GM23338 (cell line): ENCODE data around the gene RAP2B.

Experiments used
- CREB1 ChIP-seq: fragments of 250-450 bp; sonication (Bioruptor Pico); IDR thresholded peaks from 2 replicates; pipeline ENCODE4 v1.5.0; 2020; ENCODE audit warnings: low read depth, mild to moderate bottlenecking, moderate library complexity
- EZH2 ChIP-seq: fragments of 200-600 bp; sonication (generic); IDR thresholded peaks from one replicate; pipeline ENCODE4 v1.8.0; 2017; ENCODE audit warnings: antibody characterized with exemption, mild to moderate bottlenecking, low read depth; ENCODE audit not compliant: unreplicated experiment
- EZH2phosphoT487 ChIP-seq: fragments of 200-600 bp; sonication (generic); IDR thresholded peaks from one replicate; pipeline ENCODE4 v1.8.1; 2018; ENCODE audit warnings: antibody characterized with exemption; ENCODE audit not compliant: unreplicated experiment
- JUNB ChIP-seq: IDR thresholded peaks from one replicate; pipeline ENCODE4 v1.6.1; 2016; ENCODE audit warnings: antibody characterized with exemption; ENCODE audit not compliant: unreplicated experiment
- NANOG ChIP-seq: IDR thresholded peaks from 2 replicates; pipeline ENCODE4 v1.6.1; 2016; ENCODE audit warnings: antibody characterized with exemption, borderline replicate concordance
- POLR2AphosphoS5 ChIP-seq: IDR thresholded peaks from 2 replicates; pipeline ENCODE4 v1.6.1; 2016; ENCODE audit warnings: antibody characterized with exemption, low read depth
- STAT1 ChIP-seq: IDR thresholded peaks from one replicate; pipeline ENCODE4 v1.6.1; 2016; ENCODE audit warnings: antibody characterized with exemption; ENCODE audit not compliant: unreplicated experiment
- ZNF114 ChIP-seq: fragments of 250-450 bp; sonication (Bioruptor Pico); IDR thresholded peaks from 2 replicates; pipeline ENCODE4 v1.5.0; 2020; ENCODE audit warnings: mild to moderate bottlenecking, moderate library complexity
- ZNF462 ChIP-seq: fragments of 250-450 bp; sonication (Bioruptor Pico); IDR thresholded peaks from 2 replicates; pipeline ENCODE4 v1.5.0; 2020; ENCODE audit warnings: mild to moderate bottlenecking, moderate library complexity
- TF ChIP-seq, protein P1 (sequence below), 2 experiments: fragments of 200-600 bp in 1 of 2; sonication (generic) in 1 of 2; conservative IDR thresholded peaks; 2 replicates each; pipeline versions ENCODE4 v1.5.1 to v1.6.1; 2016 to 2017; ENCODE audit warnings: antibody characterized with exemption in 2 of 2, low read depth in 2 of 2, mild to moderate bottlenecking in 2 of 2, moderate library complexity in 1 of 2
- TF ChIP-seq, protein P2 (sequence below): IDR thresholded peaks from one replicate; pipeline ENCODE4 v1.6.1; 2018; ENCODE audit warnings: antibody characterized with exemption; ENCODE audit not compliant: unreplicated experiment

DNA sequence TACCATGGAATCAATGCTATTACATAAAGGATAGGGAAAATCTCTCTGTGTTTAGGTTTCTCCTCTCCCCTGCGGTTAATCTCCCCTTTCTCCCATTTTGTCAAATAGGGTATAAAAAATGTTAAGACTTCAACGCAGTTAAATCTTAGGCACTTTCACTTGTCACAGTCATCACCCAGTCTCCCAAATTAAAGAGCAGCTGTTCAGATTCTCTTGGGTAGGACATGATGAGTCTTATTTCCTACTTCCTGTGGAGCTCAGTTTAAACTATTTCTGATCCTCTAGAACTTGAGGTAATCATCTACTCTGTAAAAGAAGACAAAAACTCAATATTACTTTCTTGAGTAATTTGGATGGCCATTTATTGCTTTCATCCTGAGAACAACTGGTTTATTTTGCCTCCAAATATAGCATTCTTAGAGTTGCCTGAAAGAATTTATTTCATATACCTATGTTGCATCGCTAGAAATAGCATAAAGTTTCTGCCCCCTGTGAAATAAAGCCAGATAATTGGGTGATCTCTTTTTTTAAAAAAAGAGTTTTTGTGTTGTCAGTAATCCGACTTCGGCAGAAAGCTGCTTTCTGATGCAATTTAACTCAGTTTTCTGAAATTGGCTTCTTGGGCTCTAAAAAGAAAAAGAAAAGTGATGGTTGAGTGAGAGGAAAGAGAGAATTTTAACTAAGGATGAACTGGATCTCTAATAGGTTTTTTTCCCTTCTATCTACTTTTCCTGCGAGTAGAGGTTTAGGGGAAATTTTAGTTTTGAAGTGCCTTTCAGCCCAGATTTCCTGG lies 20.7 kb downstream of the RAP2B start:
- TF ChIP-seq, protein P1, sequence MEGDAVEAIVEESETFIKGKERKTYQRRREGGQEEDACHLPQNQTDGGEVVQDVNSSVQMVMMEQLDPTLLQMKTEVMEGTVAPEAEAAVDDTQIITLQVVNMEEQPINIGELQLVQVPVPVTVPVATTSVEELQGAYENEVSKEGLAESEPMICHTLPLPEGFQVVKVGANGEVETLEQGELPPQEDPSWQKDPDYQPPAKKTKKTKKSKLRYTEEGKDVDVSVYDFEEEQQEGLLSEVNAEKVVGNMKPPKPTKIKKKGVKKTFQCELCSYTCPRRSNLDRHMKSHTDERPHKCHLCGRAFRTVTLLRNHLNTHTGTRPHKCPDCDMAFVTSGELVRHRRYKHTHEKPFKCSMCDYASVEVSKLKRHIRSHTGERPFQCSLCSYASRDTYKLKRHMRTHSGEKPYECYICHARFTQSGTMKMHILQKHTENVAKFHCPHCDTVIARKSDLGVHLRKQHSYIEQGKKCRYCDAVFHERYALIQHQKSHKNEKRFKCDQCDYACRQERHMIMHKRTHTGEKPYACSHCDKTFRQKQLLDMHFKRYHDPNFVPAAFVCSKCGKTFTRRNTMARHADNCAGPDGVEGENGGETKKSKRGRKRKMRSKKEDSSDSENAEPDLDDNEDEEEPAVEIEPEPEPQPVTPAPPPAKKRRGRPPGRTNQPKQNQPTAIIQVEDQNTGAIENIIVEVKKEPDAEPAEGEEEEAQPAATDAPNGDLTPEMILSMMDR (conservative IDR thresholded peaks at IDR 0.05; ENCODE audit: low read depth in 2 of 2): no peak
- no peak for TF ChIP-seq EZH2
- TF ChIP-seq JUNB: no peak
- TF ChIP-seq CREB1 (CRISPR knock-in tag): no peak
- TF ChIP-seq POLR2AphosphoS5: no peak
- TF ChIP-seq, protein P2, sequence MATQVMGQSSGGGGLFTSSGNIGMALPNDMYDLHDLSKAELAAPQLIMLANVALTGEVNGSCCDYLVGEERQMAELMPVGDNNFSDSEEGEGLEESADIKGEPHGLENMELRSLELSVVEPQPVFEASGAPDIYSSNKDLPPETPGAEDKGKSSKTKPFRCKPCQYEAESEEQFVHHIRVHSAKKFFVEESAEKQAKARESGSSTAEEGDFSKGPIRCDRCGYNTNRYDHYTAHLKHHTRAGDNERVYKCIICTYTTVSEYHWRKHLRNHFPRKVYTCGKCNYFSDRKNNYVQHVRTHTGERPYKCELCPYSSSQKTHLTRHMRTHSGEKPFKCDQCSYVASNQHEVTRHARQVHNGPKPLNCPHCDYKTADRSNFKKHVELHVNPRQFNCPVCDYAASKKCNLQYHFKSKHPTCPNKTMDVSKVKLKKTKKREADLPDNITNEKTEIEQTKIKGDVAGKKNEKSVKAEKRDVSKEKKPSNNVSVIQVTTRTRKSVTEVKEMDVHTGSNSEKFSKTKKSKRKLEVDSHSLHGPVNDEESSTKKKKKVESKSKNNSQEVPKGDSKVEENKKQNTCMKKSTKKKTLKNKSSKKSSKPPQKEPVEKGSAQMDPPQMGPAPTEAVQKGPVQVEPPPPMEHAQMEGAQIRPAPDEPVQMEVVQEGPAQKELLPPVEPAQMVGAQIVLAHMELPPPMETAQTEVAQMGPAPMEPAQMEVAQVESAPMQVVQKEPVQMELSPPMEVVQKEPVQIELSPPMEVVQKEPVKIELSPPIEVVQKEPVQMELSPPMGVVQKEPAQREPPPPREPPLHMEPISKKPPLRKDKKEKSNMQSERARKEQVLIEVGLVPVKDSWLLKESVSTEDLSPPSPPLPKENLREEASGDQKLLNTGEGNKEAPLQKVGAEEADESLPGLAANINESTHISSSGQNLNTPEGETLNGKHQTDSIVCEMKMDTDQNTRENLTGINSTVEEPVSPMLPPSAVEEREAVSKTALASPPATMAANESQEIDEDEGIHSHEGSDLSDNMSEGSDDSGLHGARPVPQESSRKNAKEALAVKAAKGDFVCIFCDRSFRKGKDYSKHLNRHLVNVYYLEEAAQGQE: no peak
- TF ChIP-seq STAT1: no peak
- TF ChIP-seq EZH2phosphoT487: no peak
- no peak for TF ChIP-seq ZNF114 (CRISPR knock-in tag)
- no peak for TF ChIP-seq ZNF462 (CRISPR knock-in tag)
- TF ChIP-seq NANOG: no peak
